Measurements from ENCODE around the gene CHMP1A. TPM values are rescaled to one million over a fixed set of nuclear protein-coding genes. Genes with fewer than 3 reads are reported as not detected.
"Not testable (repeated sequence)": the region's sequence is repeated elsewhere in the genome, so short reads cannot be mapped to it uniquely, and the experiment has no call there.

Gene CHMP1A
- total RNA-seq, 3 donors from 2014 or later, result 104 to 163 (median 108) TPM

DNA sequence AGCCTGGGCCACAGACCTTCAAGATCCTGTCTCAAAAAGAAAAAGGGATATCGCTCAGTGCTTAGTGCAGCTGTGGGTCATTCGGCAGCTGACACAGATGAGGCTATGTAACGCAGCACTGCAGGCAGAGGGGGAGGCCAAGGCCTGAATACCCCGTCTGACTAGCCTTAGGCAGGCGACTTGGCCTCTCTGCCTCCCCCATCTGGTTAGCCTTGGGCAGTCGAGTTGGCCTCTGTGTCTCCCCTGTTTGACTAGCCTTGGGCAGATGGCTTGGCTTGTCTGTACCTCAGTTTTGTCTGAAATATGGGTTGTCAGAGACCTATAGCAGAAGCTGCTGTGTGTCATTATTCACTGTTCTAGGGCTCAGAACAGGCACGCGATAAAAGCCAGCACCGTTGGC lies 10.1 kb upstream of the CHMP1A start:
- Histone ChIP-seq H3K36me3 (ENCODE audit: low read depth) (no peaks in the 10 kb centered on the region), H3K4me3 (no peak overlapping the region), H3K4me1 (ENCODE audit: low read depth) (no peaks in the 10 kb centered on the region), H3K9me3 (peaks cover 5% of the 10 kb centered on the region)
- intact Hi-C loops (cut with DNase I, micrococcal nuclease), result no loop called here
- ATAC-seq (no peak), DNase-seq (no peak)
- TF ChIP-seq, protein P1, sequence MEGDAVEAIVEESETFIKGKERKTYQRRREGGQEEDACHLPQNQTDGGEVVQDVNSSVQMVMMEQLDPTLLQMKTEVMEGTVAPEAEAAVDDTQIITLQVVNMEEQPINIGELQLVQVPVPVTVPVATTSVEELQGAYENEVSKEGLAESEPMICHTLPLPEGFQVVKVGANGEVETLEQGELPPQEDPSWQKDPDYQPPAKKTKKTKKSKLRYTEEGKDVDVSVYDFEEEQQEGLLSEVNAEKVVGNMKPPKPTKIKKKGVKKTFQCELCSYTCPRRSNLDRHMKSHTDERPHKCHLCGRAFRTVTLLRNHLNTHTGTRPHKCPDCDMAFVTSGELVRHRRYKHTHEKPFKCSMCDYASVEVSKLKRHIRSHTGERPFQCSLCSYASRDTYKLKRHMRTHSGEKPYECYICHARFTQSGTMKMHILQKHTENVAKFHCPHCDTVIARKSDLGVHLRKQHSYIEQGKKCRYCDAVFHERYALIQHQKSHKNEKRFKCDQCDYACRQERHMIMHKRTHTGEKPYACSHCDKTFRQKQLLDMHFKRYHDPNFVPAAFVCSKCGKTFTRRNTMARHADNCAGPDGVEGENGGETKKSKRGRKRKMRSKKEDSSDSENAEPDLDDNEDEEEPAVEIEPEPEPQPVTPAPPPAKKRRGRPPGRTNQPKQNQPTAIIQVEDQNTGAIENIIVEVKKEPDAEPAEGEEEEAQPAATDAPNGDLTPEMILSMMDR (IDR thresholded peaks at IDR 0.05), result no peak

DNA sequence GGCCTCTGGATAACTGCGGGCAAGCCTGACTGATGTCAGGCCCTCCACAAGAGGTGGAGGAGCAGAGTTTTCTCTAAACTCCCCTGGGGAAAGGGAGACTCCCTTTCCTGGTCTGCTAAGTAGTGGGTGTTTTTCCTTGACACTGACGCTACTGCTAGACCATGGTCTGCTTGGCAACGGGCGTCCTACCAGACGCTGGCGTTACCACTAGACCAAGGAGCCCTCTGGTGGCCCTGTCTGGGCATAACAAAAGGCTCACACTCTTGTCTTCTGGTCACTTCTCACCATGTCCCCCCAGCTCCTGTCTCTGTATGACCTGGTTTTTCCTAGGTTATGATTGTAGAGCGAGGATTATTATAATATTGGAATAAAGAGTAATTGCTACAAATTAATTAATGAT lies 9.5 kb upstream of the CHMP1A start:
- intact Hi-C loops (cut with DNase I, micrococcal nuclease); H3K4me3 ChIP-seq; DNase-seq: not testable (repeated sequence)

DNA sequence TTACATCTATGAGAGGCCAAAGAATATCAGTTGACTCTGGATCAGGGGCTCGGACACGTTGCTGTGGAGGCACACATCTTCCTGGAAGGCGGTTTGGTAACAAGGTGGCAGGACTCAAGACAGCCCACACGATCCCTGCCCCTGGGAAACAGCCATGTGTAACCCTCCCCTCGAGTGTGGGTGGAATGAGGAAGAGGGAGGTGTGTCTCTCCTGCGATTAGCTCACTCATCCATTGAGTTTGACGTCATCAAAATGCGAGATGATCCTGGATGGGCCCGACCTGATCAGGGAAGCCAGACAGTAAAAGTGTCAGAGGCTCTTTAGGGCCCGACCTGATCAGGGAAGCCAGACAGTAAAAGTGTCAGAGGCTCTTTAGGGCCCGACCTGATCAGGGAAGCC lies 6.7 kb upstream of the CHMP1A start:
- ATAC-seq; DNase-seq; H3K4me3 ChIP-seq; H3K9me3 ChIP-seq; intact Hi-C loops (cut with DNase I, micrococcal nuclease); H3K4me1 ChIP-seq (ENCODE audit: low read depth); H3K36me3 ChIP-seq (ENCODE audit: low read depth): not testable (repeated sequence)

More for the DNA sequence above, 9.5 kb upstream of the CHMP1A start:
- not testable (repeated sequence) for ATAC-seq; H3K4me1 ChIP-seq (ENCODE audit: low read depth); H3K9me3 ChIP-seq; H3K36me3 ChIP-seq (ENCODE audit: low read depth)

DNA sequence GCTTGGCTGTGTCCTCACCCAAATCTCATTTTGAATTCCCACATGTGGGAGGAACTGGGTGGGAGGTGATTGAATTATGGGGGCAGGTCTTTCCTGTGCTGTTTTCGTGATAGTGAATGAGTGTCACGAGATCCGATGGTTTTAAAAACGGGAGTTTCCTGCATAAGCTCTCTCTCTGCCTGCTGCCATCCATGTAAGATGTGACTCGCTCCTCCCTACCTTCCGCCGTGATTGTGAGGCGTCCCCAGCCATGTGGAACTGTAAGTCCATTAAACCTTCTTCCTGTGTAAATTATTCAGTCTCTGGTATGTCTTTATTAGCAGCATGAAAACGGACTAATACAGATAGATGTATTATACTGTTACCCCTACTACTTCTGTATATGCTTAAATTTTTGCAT lies 3.7 kb upstream of the CHMP1A start:
- intact Hi-C loops (cut with DNase I, micrococcal nuclease), result no loop called here
- H3K4me3 ChIP-seq, result no peak overlapping the region
- ATAC-seq, result no peak
- no peaks in the 10 kb centered on the region for H3K9me3 ChIP-seq
- DNase-seq, result no peak
- peaks cover 10% of the 10 kb centered on the region for H3K4me1 ChIP-seq (ENCODE audit: low read depth)
- TF ChIP-seq, protein P1 (IDR thresholded peaks at IDR 0.05), result no peak
- no peaks in the 10 kb centered on the region for H3K36me3 ChIP-seq (ENCODE audit: low read depth)

DNA sequence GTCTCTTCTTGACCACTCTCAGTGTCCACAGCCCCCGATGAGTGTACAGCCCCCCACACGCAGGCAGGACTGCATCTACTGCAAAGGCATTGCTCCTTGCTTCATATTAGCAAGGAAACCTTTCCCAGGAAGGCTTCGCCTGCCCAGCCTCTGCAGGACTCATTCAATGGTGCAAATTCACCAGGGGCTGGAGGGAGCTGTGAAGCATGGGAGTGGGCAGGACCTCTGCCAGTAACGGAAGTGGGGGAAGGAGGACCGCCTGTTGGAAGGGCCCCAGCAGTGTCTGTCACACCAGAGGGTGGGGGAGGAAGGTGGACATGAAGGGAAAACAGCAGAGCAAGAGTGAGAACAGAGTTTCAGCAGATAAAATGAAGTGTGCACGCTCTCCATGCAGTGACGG lies 2.6 kb upstream of the CHMP1A start:
- TF ChIP-seq, protein P1 (IDR thresholded peaks at IDR 0.05), result no peak
- Histone ChIP-seq H3K9me3 (no peaks in the 10 kb centered on the region), H3K36me3 (ENCODE audit: low read depth) (no peaks in the 10 kb centered on the region), H3K4me1 (ENCODE audit: low read depth) (peaks cover 16% of the 10 kb centered on the region), H3K4me3 (no peak overlapping the region)
- DNase-seq (no peak), ATAC-seq (no peak)
- intact Hi-C loops (cut with DNase I, micrococcal nuclease), result no loop called here

DNA sequence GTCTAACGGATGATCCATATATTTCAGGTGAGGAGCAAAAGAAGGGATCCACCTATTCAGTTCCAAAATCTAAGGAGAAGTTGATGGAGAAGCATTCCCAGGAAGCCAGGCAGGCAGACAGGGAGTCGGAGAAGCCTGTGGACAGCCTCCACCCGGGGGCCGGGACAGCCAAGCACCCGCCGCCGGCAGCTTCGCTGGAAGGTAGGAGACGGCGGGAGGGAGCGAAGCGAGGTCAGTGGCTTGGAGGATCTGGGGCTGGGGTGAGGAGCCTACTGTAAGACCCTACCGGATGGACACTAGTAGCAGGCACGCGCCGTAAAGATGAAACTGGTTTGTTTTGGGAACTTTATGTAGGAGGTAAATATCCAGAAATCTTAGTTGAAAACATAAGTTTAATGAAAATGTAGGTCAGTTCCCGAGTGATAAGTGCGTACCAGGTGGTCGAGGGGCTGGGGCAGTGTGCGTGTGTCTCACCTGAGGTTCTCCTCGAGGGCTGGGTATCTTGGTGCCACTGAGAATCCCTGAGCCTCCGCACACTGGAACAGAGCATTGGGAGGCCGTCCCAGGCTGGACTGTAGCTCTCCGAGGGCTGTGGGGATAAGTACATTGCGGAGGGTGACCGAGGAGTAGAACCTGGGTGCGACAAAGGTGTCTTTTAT lies 842 bp upstream of the CHMP1A start:
- DNase-seq (peak in 2 of 3 donors; percentile 34 to 56), ATAC-seq (peak; percentile 34)
- Histone ChIP-seq H3K4me1 (ENCODE audit: low read depth) (peaks cover 16% of the 10 kb centered on the region), H3K36me3 (ENCODE audit: low read depth) (no peaks in the 10 kb centered on the region), H3K4me3 (peak overlapping the region; percentile 92), H3K9me3 (no peaks in the 10 kb centered on the region)
- intact Hi-C loops (cut with DNase I, micrococcal nuclease), result no loop called here
- TF ChIP-seq, protein P1 (IDR thresholded peaks at IDR 0.05), result no peak
